Measurements from ENCODE around the gene SPRED1.

DNA sequence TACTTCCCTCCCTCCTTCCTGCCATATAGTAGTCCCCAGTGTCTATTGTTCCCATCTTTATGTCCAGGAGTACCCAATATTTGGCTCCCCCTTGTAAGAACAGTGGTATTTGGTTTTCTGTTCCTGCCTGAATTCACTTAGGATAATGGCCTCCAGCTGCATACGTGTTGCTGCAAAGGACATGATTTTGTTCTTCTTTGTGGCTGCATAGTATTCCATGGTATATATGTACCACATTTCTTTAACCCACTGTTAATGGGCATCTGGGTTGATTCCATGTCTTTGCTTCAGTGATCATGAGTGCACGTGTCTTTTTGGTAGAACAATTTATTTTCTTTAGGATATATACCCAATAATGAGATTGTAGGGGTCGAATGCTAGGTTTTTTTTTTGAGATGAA lies 19.3 kb downstream of the SPRED1 start:
- TF ChIP-seq, protein P1, sequence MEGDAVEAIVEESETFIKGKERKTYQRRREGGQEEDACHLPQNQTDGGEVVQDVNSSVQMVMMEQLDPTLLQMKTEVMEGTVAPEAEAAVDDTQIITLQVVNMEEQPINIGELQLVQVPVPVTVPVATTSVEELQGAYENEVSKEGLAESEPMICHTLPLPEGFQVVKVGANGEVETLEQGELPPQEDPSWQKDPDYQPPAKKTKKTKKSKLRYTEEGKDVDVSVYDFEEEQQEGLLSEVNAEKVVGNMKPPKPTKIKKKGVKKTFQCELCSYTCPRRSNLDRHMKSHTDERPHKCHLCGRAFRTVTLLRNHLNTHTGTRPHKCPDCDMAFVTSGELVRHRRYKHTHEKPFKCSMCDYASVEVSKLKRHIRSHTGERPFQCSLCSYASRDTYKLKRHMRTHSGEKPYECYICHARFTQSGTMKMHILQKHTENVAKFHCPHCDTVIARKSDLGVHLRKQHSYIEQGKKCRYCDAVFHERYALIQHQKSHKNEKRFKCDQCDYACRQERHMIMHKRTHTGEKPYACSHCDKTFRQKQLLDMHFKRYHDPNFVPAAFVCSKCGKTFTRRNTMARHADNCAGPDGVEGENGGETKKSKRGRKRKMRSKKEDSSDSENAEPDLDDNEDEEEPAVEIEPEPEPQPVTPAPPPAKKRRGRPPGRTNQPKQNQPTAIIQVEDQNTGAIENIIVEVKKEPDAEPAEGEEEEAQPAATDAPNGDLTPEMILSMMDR (IDR thresholded peaks at IDR 0.05): no peak
- no peak for TF ChIP-seq EZH2 (IDR thresholded peaks at IDR 0.05; ENCODE audit: borderline replicate concordance, insufficient read depth, low read depth, low read length, poor library complexity, severe bottlenecking)
